Measurements from ENCODE around the gene NCK1. TPM values are rescaled to one million over a fixed set of nuclear protein-coding genes. Genes with fewer than 3 reads are reported as not detected.

NCK1 gene
- total RNA-seq, 2 donors from 2014 or later: 33.8 to 72.3 TPM

GRCh38 chr3:136905549-136905948 lies 43.5 kb downstream of the NCK1 start:
- H3K27me3 ChIP-seq: no peaks in the 10 kb centered on the region
- H3K27ac ChIP-seq: no peak overlapping the region
- DNase-seq: no peak
- intact Hi-C loops (cut with DNase I): no loop called here
- no peak for TF ChIP-seq CTCF (IDR thresholded peaks at IDR 0.05)
- no peaks in the 10 kb centered on the region for H3K9me3 ChIP-seq
- H3K4me3 ChIP-seq: no peak overlapping the region
- no peak overlapping the region for H3K9ac ChIP-seq (ENCODE audit: low read depth in 2 of 2, low read length in 2 of 2)
- no peaks in the 10 kb centered on the region for H3K4me1 ChIP-seq
- no peaks in the 10 kb centered on the region for H3K36me3 ChIP-seq

- H3K36me3 ChIP-seq: no peaks in the 10 kb centered on the region
- no peak overlapping the region for H3K27ac ChIP-seq
- no peaks in the 10 kb centered on the region for H3K4me1 ChIP-seq
- intact Hi-C loops (cut with DNase I): no loop called here
- no peaks in the 10 kb centered on the region for H3K9me3 ChIP-seq
- H3K4me3 ChIP-seq: no peak overlapping the region
- TF ChIP-seq CTCF (IDR thresholded peaks at IDR 0.05): no peak
- no peak for DNase-seq
- no peaks in the 10 kb centered on the region for H3K27me3 ChIP-seq
- H3K9ac ChIP-seq (ENCODE audit: low read depth in 2 of 2, low read length in 2 of 2): no peak overlapping the region
These were observed 44.7 kb downstream of the NCK1 start for GRCh38 chr3:136906725-136907124.

GRCh38 chr3:136908297-136908696 lies 46.3 kb downstream of the NCK1 start:
- no peak overlapping the region for H3K9ac ChIP-seq (ENCODE audit: low read depth in 2 of 2, low read length in 2 of 2)
- no peaks in the 10 kb centered on the region for H3K27me3 ChIP-seq
- no peaks in the 10 kb centered on the region for H3K4me1 ChIP-seq
- H3K36me3 ChIP-seq: no peaks in the 10 kb centered on the region
- no peak overlapping the region for H3K27ac ChIP-seq
- no peaks in the 10 kb centered on the region for H3K9me3 ChIP-seq
- intact Hi-C loops (cut with DNase I): no loop called here
- no peak for DNase-seq
- no peak for TF ChIP-seq CTCF (IDR thresholded peaks at IDR 0.05)
- H3K4me3 ChIP-seq: no peak overlapping the region

- DNase-seq: no peak
- TF ChIP-seq CTCF (IDR thresholded peaks at IDR 0.05): no peak
These were observed 47.2 kb downstream of the NCK1 start for GRCh38 chr3:136909187-136909586.

GRCh38 chr3:136910697-136911096 lies 48.7 kb downstream of the NCK1 start:
- Histone ChIP-seq H3K9me3 (no peaks in the 10 kb centered on the region), H3K36me3 (no peaks in the 10 kb centered on the region), H3K4me3 (no peak overlapping the region), H3K4me1 (no peaks in the 10 kb centered on the region), H3K9ac (ENCODE audit: low read depth in 2 of 2, low read length in 2 of 2) (no peak overlapping the region), H3K27ac (no peak overlapping the region), H3K27me3 (no peaks in the 10 kb centered on the region)
- intact Hi-C loops (cut with DNase I): loop anchor here (10.0 kb wide), 1 partner anchor 46 kb away; the partner anchor contains the start of gene NCK1
- no peak for TF ChIP-seq CTCF (IDR thresholded peaks at IDR 0.05)
- no peak for DNase-seq

More at GRCh38 chr3:136909187-136909586, 47.2 kb downstream of the NCK1 start:
- Histone ChIP-seq H3K4me3 (no peak overlapping the region), H3K9ac (ENCODE audit: low read depth in 2 of 2, low read length in 2 of 2) (no peak overlapping the region), H3K36me3 (no peaks in the 10 kb centered on the region), H3K27ac (no peak overlapping the region), H3K4me1 (no peaks in the 10 kb centered on the region), H3K27me3 (no peaks in the 10 kb centered on the region), H3K9me3 (no peaks in the 10 kb centered on the region)
- intact Hi-C loops (cut with DNase I): no loop called here

All from colonic mucosa (tissue), 4 donors.